GM19324 (cell line): ENCODE data around the gene UPF3A.
"Not testable (repeated sequence)": the region's sequence is repeated elsewhere in the genome, so short reads cannot be mapped to it uniquely, and the experiment has no call there.

Source experiments
- ATAC-seq: cut with Tn5 transposase; IDR thresholded peaks from one replicate; pipeline ENCODE4 v1.9.1; 2021; ENCODE audit warnings: mild to moderate bottlenecking, moderate library complexity; ENCODE audit not compliant: unreplicated experiment, low FRiP score

UPF3A gene

GRCh38 chr13:114328595-114328994, 47.2 kb downstream of the UPF3A start:
- ATAC-seq, result no peak

- no peak for ATAC-seq
Observed at GRCh38 chr13:114330086-114330485, 48.7 kb downstream of the UPF3A start.

- not testable (repeated sequence) for ATAC-seq
Observed at GRCh38 chr13:114333881-114334280, 52.5 kb downstream of the UPF3A start.

GRCh38 chr13:114334305-114335053, 53.1 kb downstream of the UPF3A start:
- ATAC-seq, result no peak

- ATAC-seq, result not testable (repeated sequence)
Observed at GRCh38 chr13:114336457-114336856, 55.1 kb downstream of the UPF3A start.

GRCh38 chr13:114338959-114339358, 57.6 kb downstream of the UPF3A start:
- ATAC-seq, result no peak

GRCh38 chr13:114339857-114340534, 58.6 kb downstream of the UPF3A start:
- ATAC-seq, result no peak

GRCh38 chr13:114341003-114341777, 59.8 kb downstream of the UPF3A start:
- no peak for ATAC-seq

- not testable (repeated sequence) for ATAC-seq
Observed at GRCh38 chr13:114347256-114347655, 65.9 kb downstream of the UPF3A start.

GRCh38 chr13:114352763-114353162, 71.4 kb downstream of the UPF3A start:
- ATAC-seq, result not testable (repeated sequence)

GRCh38 chr13:114353382-114353781, 72.0 kb downstream of the UPF3A start:
- ATAC-seq, result not testable (repeated sequence)
